Measurements from ENCODE around the gene PITPNB. TPM values are rescaled to one million over a fixed set of nuclear protein-coding genes. Genes with fewer than 3 reads are reported as not detected.

PITPNB gene
- total and polyA plus RNA-seq, 2 of the 13 experiments (the other 11 are each of a cell fraction or from before 2014, with no cell fraction given): 17.0 to 30.1 TPM

- ATAC-seq: peak; percentile 86
- peaks cover 43% of the 10 kb centered on the region for H3K4me1 ChIP-seq (ENCODE audit: insufficient read depth, low read length)
- no peaks in the 10 kb centered on the region for H3K9me3 ChIP-seq (ENCODE audit: low read length)
- BruUV-seq (replicated peaks): no TSS peak
- CTCF ChIA-PET (ENCODE audit: low intra/inter-chr PET ratio, low total read pairs): no interaction called here
- H3K79me2 ChIP-seq (ENCODE audit: insufficient read depth, low read length): peaks cover 79% of the 10 kb centered on the region
- WGBS (ENCODE audit: low lambda C conversion rate): 18% methylated on average over 12 of the region's 12 CpGs
- H3K27ac ChIP-seq (ENCODE audit: extremely low read length, insufficient read depth, low read length): peak overlapping the region; percentile 80
- H3K4me2 ChIP-seq (ENCODE audit: low read depth, low read length): peak overlapping the region; percentile 80
- H4K20me1 ChIP-seq (ENCODE audit: insufficient read depth, low read length): peaks cover 27% of the 10 kb centered on the region
- peak; percentile 55 for DNase-seq (ENCODE audit: low spot score)
- H3K36me3 ChIP-seq (replicated peaks in 1 of 2; ENCODE audit: control insufficient read depth in 1 of 2, insufficient read depth in 2 of 2, low read length in 2 of 2): peaks cover 2 to 3% of the 10 kb centered on the region in 2 experiments; a peak in 2 of 5 replicates
- in situ Hi-C loops (cut with HindIII; ENCODE audit: extremely low pct_ligation_motif_present, low pct_unique_long_range_greater_than_20kb) (no loop called here), intact Hi-C loops (cut with micrococcal nuclease; ENCODE audit: unreplicated experiment) (loop anchor here (10.0 kb wide), 1 partner anchor 55 kb away; no protein-coding TSS in a partner anchor)
- H2AFZ ChIP-seq (ENCODE audit: low read length): no peak overlapping the region
- H3K4me3 ChIP-seq (replicated peaks in 1 of 3; ENCODE audit: insufficient read depth in 1 of 3, low read depth in 2 of 3, low read length in 3 of 3): peak overlapping the region; percentile 75 to 90 (median 81)
- no peaks in the 10 kb centered on the region; a peak in 1 of 5 replicates for H3K27me3 ChIP-seq (ENCODE audit: control insufficient read depth in 1 of 2, insufficient read depth in 2 of 2, low read length in 2 of 2)
- POLR2A ChIA-PET: interaction anchor here (1.1 to 1.7 kb wide), 4 partner anchors 9 to 39 kb away, joined by 3 to 4 read pairs (median 4); no protein-coding TSS in a partner anchor
- peak overlapping the region; percentile 82 for H3K9ac ChIP-seq (ENCODE audit: insufficient read depth, low read depth, low read length)
- peak; percentile 47 for FAIRE-seq
- TF ChIP-seq TOE1 (CRISPR knock-in tag; IDR thresholded peaks at IDR 0.05): no peak
- no peak for TF ChIP-seq THRA (CRISPR knock-in tag; IDR thresholded peaks at IDR 0.05; ENCODE audit: borderline replicate concordance)
- no peak for TF ChIP-seq CENPT (CRISPR knock-in tag; IDR thresholded peaks at IDR 0.05; ENCODE audit: low read depth)
- no peak for TF ChIP-seq AGO1 (IDR thresholded peaks at IDR 0.05; ENCODE audit: low read depth, low read length, poor library complexity, severe bottlenecking)
- no peak for TF ChIP-seq STAT6 (CRISPR knock-in tag; IDR thresholded peaks at IDR 0.05; ENCODE audit: borderline replicate concordance)
- no peak for TF ChIP-seq ZSCAN9 (CRISPR knock-in tag; IDR thresholded peaks at IDR 0.05; ENCODE audit: borderline replicate concordance)
- no peak for TF ChIP-seq ZNF557 (CRISPR knock-in tag; IDR thresholded peaks at IDR 0.05)
- TF ChIP-seq ZBTB21 (CRISPR knock-in tag; IDR thresholded peaks at IDR 0.05): peak; percentile 9; the same call in 1 of the 2 replicates
- TF ChIP-seq ZNF552 (CRISPR knock-in tag; IDR thresholded peaks at IDR 0.05; ENCODE audit: borderline replicate concordance): 0 out of 2 replicates have a peak, but pooled peaks have one; percentile 5
- TF ChIP-seq ZNF891 (CRISPR knock-in tag; IDR thresholded peaks at IDR 0.05): no peak
- TF ChIP-seq ZMYM3 (CRISPR knock-in tag; IDR thresholded peaks at IDR 0.05): no peak
- TF ChIP-seq ZNF230 (CRISPR knock-in tag; IDR thresholded peaks at IDR 0.05): no peak
- TF ChIP-seq MLLT10 (CRISPR knock-in tag; IDR thresholded peaks at IDR 0.05): no peak
- no peak for TF ChIP-seq U2AF1 (optimal IDR thresholded peaks at IDR 0.05; ENCODE audit: low read depth, low read length)
- TF ChIP-seq ARHGAP35 (CRISPR knock-in tag; IDR thresholded peaks at IDR 0.05; ENCODE audit: borderline replicate concordance): no peak
- TF ChIP-seq ZBTB20 (CRISPR knock-in tag; IDR thresholded peaks at IDR 0.05; ENCODE audit: borderline replicate concordance, low read depth): no peak
- TF ChIP-seq PAWR (CRISPR knock-in tag; IDR thresholded peaks at IDR 0.05; ENCODE audit: borderline replicate concordance): no peak
Measured at GRCh38 chr22:27919942-27920755, 1.1 kb upstream of the PITPNB start.
